ENCODE results near the gene SLC29A4.
"Not testable (repeated sequence)": the region's sequence is repeated elsewhere in the genome, so short reads cannot be mapped to it uniquely, and the experiment has no call there.

SLC29A4 gene

DNA sequence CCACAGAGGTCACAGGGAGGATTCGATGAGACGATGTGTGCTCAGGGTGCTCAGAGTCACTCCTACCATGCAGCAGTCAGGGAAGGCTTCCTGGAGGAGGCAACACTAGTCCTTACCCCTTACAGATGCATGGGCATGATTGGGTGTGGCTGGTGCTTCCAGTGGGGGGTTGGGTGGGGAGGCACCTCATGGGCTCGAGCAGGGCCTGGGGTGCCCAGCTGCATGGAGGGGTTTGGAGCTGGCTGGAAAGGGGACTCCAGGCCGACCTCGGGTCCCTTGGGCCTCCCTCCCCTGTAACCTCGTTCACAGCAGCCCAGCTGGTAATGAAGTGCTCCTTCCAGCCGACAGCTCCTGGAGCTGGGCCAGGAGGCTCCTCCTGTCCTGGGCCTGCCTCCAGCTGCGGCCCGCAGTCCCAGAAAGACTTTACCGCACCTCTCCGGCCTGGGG is 7.7 kb upstream of the SLC29A4 start:
- not testable (repeated sequence) for DNase-seq (ENCODE audit: low read depth in 2 of 2)

DNA sequence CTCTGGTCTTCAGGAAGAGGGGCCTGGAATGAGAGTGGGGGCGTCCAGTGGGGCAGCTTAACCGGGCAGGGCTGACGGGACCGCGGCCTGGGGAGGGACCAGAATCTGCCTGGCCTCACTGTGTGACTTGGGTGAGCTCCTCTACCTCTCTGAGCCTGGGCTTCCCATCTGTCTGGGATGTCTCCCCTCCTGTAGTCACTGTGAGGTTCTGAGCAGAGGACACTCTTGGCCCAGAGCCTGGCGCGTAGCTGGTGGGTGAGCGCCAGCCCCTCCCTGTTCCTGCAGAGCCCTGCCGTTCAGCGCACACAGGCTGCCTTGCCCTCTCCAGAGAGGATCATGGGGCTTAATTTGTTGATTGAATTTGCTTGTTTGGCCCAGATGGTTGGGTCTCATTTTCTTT is 7.2 kb upstream of the SLC29A4 start:
- not testable (repeated sequence) for DNase-seq (ENCODE audit: low read depth in 2 of 2)

DNA sequence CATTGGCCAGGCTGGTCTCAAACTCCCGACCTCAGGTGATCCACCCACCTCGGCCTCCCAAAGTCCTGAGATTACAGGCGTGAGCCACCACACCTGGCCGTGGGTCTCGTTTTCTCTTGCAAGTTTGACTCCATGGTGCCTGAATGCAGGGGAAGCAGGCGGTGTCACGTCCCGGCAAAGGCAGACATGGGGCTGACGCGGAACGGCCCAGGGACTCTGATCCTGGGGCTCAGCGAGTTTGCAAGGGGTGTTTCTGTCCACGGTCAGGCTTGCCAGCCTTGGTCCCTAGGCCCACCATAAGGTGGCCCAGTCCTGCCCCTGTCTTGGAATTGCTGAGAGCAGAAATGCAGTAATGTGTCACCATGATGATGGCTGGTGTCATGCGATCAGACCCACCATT is 6.6 kb upstream of the SLC29A4 start:
- DNase-seq (ENCODE audit: low read depth in 2 of 2), result not testable (repeated sequence)

DNA sequence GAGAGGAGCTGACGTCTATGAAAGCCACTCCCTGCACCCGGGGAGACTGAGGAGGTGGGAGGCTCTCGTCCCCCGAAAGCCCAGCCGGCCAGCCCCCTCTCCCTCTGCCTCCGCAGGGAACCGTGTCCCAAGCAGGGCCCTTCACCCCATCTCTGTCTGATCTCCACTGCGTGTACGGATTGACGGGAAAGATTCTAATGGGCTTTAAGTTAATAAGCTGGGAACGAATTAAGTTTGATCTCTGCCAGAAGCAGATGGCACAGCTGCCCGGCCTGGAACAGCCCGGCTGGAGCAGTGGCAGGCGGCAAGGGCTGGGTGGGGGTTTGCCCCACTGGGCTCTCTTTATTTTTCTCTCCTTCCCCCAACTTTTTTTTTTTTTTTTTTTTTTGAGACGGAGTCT is 6.1 kb upstream of the SLC29A4 start:
- DNase-seq (ENCODE audit: low read depth in 2 of 2), result no peak

DNA sequence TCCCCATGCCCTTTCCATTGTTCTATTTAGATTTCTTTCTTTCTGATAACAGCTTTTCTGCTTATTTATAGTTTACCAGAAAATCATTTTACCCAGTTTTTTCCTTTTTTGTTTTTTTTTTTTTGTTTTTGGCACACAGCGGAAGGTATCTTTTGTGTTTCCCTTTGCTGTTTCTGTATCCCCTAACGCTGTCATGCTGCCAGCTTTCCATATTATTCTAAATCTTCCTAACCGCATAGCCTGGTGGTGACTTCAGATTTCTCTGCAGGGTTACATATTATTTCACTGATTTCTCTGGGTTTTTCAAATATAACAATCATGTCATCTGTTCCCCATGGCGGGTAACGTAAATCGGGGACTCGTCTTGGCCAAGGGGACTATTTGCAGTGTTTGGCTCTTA is 4.0 kb upstream of the SLC29A4 start:
- DNase-seq (ENCODE audit: low read depth in 2 of 2), result no peak

DNA sequence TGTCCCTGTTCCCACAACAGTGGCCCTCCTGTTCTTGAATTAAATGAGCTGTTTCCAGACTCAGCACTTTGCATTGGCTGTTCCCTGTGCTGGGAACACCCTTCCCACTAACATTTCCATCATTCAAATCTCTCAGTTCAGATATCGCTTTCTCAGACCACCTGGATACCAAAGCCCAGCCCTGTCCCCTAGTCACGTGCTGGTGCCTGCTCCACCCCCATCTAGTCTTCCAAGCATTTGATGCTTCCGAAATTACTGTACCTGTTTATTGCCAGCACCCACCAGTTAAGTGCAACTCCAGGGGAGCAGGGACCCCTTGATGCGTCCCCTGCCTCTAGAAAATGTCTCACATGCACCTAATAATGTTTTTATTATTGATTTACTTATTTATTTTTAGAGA is 3.0 kb upstream of the SLC29A4 start:
- no peak for DNase-seq (ENCODE audit: low read depth in 2 of 2)

DNA sequence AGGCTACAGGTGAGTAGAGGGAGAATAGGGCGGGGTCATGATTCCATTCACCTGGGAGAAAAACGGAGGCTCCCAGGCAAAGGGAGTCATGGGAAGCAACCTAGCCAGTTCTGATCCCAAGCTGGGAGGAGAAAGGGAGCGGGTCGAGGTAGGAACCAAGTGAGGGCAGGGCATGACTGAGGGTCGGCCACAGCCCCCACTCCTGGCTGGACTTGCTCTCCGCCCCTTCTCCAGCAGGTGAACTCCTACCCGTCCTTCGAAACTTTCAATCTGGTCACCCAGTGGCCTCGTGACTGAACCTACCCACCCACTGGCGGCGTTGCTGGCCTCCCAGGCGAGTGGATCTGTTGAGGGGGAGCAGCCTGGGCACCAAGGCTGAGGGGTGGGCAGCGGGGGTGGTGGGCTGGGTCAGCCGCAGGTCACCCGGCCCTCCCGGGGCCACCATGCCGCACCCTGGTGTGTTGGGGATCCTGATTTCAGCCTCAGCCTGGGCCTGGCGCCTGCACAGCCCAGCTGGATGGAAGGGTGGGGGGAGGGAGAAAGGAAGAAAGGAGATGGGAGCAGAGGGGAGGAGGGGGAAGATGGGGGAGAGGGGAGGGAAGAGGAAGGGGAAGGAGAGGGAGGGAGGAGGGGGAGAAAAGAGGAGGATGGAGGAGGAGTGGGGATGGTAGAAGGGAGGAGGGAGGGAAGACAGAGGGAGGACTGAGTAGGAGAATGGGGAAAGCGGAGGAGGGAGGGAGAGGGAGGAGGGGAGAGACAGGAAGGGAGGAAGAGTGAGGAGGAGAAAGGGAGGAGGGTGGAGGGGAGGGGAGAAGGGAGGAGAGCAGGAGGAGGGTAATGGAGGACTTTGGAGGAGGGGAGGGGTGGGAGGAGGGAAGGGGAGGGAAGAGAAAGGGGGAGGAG is 894 bp upstream of the SLC29A4 start:
- not testable (repeated sequence) for DNase-seq (ENCODE audit: low read depth in 2 of 2)

DNA sequence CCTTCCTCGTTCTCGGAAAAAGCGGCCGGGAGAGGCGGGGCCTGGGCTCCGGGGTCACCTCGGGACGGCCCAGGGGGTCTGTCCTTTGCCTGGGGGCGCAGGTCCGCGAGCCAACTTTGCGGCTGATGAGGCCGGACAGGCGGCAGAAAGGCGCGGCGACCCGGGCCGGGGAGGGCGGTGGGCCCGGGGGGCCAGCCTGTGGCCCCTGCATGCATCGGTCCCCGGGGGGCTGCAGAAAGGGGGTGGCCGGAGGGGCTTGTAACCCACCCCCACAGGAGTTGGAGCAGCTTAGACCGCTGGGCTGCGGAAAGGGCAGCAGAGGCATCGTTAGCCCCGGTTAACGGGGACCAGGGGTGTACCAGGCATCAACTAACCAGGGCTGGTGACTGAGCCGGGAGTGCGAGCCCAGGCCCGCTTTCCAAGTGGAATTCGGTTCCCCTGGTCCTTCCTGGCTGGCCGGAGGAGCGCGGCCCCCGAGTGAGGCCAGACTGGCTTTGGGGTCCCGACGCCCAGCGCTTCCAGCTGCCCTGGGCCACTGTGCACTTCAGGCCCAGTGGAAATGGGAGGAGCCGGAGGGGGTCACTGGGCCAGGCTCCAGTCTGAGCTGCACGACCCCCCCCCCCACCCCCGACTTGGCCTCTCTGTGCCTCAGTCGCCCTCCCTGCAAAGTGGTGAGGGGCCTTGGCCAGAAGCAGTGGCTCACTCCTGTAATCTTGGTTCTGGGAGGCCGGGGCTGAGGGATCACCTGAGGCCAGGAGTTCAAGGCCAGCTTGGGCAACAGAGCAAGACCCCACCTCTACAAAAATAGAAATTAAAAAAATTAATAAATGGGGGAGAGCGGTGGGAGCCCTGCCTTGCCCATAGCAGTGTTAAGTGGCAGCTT is 919 bp downstream of the SLC29A4 start:
- no peak for DNase-seq (ENCODE audit: low read depth in 2 of 2)

DNA sequence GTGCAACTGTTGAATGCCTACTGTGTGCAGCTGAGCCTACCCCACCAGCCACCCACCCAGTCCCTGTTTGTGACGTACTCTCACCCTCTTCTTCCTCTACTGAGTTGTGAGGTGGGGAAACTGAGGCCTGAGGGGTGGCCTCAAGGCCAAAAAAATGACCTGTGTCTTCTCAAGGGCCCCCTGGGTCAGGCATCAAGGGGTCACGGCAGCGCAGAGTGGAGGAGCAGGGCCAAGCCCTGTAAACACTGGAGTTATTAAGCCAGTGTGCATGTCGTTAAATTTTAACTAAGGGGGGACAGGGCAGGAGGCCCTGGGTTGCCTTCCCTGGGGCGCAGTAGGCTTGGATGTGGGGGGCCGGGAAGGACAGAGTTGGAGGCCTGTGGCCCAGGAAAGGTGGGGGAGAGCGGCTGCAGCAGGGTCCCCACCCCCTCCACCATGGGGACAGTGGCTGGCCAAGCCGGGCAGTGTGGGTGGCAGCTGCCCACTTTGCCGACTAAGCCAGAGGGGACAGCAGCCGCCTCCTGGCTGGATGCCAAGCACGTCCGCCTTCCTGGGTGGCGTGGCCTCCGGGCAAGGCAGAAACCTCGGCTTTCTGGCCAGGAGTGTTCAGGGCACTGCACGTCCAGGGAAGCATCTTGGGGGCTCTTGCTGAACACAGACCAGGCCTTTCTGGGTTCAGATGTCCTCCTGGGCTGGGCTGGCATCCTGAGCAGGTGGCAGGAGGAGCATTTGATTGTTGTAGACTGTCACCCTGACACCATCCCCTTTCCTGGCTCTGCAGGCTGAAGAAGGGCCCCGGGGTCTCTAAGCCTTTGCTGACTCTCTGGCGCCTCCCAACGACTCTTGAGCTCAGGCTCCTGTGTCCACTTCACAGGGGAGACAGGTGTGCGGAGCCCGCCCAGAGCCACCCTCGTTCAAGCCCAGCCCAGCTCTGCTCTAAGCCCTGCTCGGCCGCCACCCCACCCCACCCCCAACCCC is 1.9 kb downstream of the SLC29A4 start:
- no peak for DNase-seq (ENCODE audit: low read depth in 2 of 2)

DNA sequence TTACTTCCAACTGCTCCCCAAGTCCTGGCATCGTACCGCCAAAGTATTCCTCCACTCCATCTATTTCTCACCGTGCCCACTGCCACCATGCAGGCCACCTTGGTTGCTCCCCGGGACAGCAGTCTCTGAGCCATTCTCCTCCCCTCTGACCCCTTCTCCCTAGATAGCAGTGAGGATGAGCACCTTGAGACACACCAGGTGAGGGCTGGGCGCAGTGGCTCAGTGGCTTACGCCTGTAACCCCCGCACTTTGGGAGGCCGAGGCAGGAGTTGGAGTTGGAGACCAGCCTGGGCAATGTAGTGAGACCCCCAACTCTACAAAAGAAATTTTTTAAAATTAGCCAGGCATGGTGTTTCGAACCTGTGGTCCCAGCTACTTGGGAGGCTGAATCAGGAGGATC is 4.2 kb downstream of the SLC29A4 start:
- no peak for DNase-seq (ENCODE audit: low read depth in 2 of 2)

DNA sequence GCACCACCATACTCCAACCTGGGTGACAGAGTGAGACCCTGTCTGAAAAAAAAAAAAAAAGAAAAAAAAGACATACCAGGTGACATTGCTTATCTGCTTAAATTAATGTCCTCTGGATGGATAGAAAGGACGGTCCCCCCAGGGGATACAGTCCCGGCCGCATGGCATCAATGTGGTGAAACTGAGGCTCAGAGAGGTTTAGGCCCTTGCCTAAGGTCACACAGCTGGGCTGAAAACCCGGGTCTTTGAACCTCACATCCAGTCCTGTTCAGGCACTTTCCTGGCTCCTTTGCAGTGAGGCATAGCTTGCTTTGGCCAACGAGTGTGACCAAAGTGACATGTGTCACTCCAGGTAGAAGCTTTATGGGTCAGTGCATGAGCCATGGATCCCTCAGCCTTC is 4.6 kb downstream of the SLC29A4 start:
- DNase-seq (ENCODE audit: low read depth in 2 of 2), result not testable (repeated sequence)

DNA sequence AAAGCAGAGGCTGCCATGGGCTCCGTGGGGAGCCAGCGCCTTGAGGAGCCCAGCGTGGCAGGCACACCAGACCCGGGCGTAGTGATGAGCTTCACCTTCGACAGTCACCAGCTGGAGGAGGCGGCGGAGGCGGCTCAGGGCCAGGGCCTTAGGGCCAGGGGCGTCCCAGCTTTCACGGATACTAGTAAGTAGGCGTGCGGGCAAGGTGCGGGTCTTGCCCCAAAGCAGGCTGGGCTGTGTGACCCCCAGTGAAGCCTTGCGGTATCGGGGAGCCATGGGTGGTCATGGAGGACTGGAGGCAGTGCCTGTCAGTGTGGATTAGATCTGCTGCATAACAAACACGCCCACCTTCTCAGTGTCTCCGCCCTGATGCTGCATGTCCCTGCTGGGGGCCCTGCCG is 5.1 kb downstream of the SLC29A4 start:
- no peak for DNase-seq (ENCODE audit: low read depth in 2 of 2)

DNA sequence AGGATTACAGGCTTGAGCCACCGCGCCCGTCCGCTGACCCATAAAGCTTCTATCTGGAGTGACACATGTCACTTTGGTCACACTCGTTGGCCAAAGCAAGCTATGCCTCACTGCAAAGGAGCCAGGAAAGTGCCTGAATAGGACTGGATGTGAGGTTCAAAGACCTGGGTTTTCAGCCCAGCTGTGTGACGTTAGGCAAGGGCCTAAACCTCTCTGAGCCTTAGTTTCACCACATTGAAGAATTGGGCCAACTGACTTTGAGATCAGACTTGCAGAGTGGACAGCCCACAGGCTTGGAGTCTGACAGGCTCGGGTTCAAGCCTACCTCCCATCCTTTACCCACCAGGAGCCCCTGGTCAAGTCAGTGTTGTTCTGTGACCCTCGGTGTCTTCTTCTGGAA is 5.8 kb downstream of the SLC29A4 start:
- not testable (repeated sequence) for DNase-seq (ENCODE audit: low read depth in 2 of 2)

DNA sequence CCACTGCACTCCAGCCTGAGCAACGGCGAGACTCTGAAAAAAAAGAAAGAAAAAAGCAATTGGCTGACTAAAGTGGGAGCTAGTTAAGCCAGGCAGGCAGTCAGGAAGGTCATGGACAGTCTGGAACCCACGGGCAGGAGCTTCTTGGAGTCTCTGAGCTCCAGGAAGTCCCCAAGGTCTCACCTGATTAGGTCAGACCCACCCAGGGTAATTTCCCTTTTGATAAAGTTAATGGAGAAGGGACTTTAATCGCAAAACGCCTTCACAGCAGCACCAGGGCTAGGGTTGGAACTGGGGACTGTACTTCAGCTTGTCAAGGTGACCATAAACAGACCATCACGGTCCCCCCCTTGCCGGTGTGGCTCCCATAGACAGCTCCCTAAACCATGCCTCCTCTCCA is 6.6 kb downstream of the SLC29A4 start:
- no peak for DNase-seq (ENCODE audit: low read depth in 2 of 2)

DNA sequence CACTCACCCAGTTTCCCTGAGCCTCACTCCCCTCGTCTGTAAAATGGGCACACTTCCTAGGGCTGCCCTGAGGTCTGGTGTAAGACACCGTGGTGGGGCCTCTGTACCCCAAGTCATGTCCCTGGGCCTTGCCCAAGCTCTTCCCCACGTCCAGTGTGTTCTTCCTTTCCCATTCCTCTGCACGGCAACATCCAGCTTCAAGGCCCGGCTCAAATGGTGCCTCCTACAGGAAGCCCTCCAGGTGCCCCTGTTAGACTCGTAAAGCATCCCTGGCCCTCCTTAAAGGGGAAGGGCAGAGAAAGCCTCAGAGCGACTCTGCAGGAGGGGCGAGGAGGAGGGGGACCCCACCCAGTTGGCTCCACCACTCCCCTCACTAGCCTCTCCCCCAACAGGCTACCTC is 8.6 kb downstream of the SLC29A4 start:
- no peak for DNase-seq (ENCODE audit: low read depth in 2 of 2)

DNA sequence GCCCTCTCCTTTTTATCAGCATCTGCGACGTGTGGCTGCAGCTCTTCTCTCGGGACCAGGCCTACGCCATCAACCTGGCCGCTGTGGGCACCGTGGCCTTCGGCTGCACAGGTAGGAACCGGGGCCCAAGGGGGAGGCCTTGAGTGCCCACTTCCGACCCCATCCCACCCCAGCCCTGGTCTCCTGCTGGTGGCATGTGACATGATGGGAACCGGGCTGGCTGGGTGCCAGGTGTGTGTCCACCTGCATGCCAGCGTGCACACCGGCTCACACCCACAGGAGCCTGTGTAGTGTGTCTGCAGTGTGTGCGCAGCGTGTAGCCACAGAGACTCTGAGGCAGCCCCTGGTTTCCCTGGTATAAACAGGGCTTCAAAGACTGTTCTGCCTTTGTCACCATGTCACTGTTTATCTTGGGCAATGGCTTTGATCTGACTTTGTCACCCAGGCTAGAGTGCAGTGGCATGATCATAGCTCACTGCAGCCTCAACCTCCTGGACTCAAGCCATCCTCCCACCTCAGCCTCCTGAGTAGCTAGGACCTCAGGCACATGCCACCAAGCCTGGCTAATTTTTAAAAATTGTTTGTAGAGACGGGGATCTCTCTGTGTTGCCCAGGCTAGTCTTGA is 9.1 kb downstream of the SLC29A4 start:
- not testable (repeated sequence) for DNase-seq (ENCODE audit: low read depth in 2 of 2)

DNA sequence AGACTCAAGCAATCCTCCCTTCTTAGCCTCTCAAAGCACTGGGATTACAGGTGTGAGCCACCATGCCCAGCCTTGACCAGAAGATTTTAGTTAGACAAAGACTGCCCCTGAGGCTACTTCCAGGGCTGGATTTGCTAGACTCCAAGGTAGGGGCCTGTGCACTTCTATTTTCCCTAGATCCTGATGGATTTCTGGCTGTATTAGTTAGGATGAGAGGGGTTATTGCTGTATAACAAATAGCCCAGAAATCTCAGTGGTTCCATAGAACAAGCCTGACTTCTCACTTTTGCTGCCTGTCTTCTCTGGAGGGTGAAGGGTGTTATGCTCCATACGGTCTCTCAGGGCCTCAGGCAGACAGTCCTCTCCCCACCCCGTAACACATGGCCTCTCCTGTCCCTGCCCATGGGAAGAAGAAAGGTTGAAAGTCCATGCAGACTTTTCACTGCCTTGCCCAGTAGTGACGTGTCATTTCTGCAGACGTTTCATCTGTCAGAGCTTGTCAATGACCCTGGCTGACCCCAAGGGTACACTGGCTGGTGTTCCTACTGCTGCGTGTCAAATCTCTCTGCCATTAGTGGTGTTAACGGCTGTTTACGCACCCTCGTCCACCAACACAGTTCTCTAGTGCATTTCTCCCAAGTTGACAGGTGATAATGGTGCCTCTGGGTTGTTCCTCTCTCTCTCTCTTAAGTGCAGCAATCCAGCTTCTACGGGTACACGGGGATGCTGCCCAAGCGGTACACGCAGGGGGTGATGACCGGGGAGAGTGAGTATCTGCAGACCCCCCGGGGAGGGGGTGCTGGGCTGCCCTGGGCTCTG is 11.6 kb downstream of the SLC29A4 start:
- no peak for DNase-seq (ENCODE audit: low read depth in 2 of 2)

DNA sequence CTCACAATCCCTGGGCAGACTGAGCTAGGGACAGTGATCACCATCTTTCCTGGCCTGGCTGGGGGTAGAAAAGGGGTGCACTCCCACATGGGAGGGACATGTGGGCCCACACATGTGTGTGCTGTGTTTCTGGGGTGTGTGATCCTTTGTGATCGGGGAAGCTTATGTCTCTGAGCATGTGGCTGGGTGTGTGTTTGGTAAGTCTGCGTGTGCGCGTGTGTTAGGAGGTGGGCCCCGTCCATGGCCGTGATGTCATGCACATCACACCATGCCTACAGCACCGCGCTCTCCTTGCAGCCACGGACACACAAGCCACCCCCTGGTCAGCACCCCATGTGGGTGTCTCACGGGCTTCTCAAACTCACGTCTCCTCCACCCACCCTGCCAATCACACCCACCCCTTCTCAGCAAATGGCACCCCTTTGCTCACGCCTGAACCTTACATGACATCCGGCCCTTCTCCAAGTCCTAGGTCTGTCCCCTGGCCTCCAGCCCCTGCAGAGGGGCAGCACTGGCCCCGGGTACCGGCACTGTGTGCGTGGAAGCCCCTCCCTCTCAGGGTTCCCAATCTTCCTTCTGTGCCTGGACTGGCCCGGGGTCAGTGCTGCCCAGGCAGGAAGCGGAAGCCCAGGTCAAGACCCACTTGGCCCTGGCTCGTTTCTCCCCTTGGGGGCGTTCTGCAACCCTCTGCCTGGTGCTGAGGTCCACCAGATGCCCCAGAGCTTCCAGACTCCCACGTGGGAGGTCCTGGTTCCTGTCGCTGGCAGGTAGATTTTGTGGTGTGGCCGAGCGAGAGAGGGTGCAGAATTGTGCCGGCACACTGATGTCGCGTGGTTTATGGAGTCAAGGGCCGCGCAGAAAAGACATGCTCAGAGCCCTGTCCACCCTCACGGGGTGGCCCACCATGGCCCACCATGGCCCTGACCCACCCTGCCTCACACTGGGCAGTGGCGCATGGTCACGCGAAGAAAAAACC is 12.6 kb downstream of the SLC29A4 start:
- no peak for DNase-seq (ENCODE audit: low read depth in 2 of 2)

Data from stimulated activated CD8-positive, alpha-beta memory T cell treated with anti-CD3 and anti-CD28 coated beads, Interleukin-2, amount 100 ng/mL, for 1 hour (primary cell).